GM21723 (cell line): Measurements from ENCODE around the gene EGF.
A peak's percentile ranks its signal among the peaks of the same experiment; 100 is the strongest.
"Not testable (repeated sequence)": the region's sequence is repeated elsewhere in the genome, so short reads cannot be mapped to it uniquely, and the experiment has no call there.

Experiments
- ATAC-seq: cut with Tn5 transposase; IDR thresholded peaks from one replicate; pipeline ENCODE4 v1.9.1; 2021; ENCODE audit warnings: mild to moderate bottlenecking, moderate library complexity; ENCODE audit not compliant: unreplicated experiment

EGF gene

DNA sequence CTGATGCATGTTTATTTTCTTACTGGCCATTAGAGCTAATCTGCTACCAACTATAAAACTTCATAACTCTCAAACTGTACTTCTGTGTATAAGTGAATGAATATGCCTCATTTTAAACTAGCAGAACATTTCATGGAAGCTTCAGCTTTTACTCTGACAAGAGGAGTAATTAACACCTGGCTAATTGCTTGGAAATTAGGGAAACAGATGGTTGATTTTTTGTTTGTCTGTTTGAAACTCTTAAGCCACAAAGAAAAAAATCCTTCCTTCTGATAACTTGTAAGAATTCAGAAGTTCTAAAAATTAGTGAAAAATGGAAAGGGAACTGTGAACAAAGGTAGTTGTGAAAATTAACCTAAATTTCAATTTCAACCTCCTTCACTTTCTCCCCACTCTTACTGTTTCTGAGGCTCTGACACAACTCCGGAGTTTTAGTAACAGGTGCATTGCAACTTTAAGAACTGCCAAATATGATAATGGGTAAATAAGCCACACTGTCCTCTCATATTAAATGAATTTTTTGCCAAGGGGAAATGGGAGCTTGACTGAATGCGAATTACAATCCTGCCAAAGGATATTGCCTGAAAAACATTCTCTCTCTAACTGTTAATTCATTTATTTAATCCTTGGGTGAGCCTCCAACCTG, 1.0 kb downstream of the EGF start:
- ATAC-seq, result no peak

DNA sequence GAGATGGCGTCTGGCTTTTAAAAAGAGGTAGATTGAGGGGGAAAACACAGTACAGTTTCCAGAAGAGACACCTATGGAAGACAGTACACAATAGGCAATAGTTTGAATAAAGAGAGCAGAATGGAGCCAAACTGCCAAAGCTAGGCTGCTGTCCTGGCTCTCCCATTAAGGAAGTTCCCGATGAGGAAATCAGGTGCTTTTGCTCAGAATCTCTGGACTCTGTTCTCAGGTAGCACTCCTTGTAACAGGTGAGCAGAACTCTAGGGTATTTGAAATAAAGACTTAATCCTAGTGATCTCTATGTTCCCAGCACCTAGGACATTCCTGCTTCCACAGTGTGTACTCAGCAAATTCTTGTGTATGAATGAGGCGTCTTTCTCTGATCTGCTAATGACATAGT, 1.6 kb downstream of the EGF start:
- ATAC-seq, result no peak

DNA sequence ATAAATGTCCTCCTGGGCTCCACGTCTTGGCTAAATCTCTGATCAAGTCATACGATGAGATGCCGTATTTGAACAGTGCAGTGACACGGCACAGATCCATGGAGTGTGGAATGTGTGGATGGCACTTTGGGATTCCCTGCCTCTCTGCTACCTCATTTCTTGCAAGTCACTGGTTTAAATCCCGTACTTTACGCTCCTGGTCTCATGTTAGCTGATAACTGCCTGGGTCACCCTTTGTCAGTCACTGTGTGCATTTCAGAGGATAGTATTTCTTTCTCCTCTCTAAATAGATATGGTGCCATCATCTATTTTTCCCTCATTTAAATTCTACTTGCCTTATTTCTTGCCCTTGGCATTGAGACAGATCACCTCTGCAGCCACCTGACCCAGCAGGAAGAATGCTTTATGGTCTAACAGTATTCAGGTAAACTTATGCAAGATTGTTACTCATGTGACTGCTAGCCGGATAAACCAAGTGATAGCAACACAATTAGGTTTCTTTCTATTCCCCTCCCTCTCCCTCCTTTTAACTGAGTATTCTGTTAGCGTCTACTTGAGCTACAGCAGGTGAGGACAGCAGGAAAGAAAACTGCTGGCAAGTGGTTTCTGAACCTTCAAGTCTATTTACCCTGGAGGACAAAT, 2.8 kb downstream of the EGF start:
- no peak for ATAC-seq

DNA sequence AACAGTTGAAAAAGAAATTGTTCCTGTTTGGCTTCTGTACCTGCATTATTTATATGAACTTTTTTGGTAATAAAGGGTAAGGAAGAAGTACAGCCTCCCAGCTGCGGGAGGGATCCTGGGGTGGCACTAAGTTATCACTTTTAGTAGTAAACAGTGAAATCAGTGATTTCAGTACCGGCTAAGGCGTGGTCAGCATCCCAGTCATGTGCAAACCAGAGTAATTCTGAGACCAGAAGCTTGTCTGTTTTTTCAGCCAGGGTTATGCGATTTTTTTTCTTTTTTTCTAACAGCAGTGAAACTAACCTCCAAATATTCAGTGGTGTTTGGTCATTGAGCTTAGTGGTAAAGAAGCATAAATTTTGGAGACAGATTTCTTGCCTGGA, 3.3 kb downstream of the EGF start:
- ATAC-seq, result peak; percentile 63

DNA sequence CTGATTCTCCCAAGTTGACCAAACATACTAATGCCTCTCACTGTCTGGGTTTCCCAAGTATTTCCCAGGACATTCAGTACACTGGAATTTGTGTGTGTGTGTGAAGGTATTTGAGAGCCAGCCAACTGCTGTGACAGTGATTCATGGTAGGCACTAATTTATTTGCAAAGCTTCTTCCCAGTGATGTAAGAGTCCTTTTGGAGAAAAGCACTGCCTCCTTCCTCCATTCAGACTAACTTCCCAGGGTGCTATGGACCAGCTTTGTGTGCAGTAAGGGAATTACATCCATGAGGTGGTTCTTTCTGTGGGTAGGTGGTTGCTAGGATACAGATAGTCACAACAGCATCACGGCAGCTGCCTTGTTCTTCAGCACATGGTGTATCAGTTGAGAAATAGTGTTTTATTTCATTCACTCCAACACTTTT, 8.7 kb downstream of the EGF start:
- no peak for ATAC-seq

DNA sequence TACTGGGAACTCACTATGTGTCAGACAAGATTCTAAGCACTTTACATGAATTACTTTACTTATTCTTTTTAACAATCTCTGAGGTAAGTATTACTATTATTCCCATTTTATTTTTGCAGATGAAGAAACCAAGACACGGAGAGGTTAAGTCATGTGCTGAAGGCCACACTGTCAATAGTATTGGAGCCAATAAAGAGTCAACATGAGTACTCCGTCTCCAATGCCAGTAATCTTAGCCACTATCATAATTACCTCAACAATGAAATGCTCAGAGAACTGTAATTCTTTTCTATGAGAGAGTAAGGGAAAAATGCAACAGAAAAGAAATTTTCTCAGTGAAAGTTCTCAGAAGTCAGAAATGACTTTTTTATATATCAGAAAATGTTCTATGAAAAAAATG, 12.7 kb downstream of the EGF start:
- no peak for ATAC-seq

DNA sequence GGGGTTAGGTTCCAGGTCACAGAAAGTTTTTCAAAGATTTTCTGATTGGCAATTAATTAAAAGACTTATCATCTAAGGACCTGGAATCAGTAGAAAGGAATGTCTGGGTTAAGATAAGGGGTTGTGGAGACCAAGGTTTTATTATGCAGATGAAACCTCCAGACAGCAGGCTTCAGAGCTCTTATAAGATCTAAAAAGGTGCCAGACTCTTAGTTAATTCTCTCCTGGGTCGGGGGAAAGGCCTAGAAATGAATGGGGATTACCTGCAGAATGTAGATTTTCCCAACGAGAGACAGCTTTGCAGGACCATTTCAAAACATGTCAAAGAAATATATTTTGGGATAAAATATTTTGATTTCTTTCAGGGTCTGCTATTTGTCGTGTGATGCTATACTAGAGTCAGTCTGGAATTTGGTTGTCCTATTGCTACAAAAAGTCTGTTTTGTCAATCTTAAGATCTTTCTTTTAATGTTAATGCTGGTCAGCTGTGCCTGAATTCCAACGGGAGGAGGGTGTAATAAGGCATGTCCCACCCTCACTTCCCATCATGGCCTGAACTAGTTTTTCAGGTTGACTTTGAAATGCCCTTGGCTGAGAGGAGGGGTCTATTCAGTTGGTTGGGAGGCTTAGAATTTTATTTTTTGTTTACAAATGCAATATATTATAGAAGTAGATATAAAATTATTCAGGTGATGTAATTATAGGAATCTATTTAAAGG, 15.8 kb downstream of the EGF start:
- ATAC-seq, result no peak

DNA sequence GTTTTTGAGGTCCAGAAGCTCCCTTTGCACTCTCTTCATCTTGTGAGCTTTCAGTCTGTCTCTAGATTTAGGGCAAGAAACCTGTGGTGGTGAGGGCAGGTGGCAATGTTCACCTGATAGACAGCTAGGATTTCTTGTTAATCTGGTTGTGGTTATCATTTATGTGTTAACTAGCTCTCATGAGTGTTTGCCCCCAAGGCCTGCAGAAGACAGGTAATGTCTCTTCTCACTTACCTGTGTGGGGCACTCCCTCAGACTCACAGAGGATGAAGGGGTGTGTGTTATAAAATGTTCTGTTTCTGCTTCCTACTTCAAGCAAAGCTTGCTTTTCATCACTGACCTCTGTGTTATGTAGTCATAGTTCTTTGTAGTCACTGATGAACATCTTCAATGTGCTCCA, 17.8 kb downstream of the EGF start:
- ATAC-seq, result no peak

DNA sequence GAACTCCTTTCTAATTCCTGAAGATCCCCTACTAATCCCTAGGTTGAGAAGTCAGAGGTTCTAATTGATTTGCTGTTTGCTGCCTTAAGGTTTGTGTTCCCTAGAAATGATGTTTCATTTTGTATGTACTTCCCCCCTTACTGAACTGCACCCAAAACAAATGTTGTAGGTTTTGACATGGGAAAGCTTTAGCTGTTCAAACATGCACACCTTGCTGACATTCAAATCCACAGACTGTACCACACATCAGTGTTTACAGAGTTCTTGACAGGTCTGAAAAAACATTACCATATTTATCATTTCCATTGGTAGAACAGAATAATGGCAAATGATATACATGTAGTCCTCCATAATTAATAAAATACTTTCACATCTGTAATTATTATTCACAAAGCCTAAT, 18.2 kb downstream of the EGF start:
- ATAC-seq, result no peak

DNA sequence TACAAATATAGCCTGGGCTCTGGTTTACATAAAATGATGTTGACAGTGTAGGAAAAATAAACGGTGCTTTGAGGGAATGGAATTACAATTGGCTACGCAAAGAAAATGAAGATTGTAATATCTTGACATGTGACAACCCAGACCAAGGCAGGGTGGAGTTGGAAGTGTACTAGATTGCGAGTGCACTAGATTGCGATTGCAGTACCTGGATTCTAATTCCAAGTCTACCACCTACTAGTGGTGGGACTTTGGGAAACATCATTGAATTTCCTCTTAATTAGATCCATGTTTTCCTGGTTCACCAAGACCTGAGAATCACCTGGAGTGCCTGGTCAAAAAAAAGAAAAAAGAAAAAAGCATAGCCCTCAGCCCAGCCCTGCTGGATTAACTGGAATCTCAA, 18.6 kb downstream of the EGF start:
- ATAC-seq, result no peak

DNA sequence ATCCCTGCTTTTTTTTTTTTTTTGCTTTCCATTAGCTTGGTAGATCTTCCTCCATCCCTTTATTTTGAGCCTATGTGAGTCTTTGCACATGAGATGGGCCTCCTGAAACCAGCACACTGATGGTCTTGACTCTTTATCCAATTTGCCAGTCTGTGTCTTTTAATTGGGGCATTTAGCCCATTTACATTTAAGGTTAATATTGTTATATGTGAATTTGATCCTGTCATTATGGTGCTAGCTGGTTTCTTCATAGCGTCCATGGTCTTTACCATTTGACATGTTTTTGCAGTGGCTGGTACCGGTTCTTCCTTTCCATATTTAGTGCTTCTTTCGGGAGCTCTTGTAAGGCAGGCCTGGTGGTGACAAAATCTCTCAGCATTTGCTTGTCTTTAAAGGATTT, 24.7 kb downstream of the EGF start:
- not testable (repeated sequence) for ATAC-seq

DNA sequence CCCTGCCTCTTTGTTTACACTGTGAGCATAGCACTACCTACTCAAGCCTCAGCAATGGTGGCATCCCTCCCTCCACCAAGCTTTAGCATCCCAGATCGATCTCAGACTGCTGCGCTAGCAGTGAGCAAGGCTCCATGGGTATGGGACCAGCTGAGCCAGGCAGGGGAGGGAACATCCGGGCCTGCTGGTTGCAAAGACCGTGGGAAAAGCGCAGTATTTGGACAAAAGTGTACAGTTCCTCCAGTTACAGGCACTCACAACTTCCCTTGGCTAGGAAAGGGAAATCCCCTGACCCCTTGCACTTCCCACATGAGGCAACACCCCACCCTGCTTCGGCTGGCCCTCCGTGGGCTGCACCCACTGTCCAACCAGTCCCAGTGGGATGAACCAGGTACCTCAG, 26.5 kb downstream of the EGF start:
- no peak for ATAC-seq

DNA sequence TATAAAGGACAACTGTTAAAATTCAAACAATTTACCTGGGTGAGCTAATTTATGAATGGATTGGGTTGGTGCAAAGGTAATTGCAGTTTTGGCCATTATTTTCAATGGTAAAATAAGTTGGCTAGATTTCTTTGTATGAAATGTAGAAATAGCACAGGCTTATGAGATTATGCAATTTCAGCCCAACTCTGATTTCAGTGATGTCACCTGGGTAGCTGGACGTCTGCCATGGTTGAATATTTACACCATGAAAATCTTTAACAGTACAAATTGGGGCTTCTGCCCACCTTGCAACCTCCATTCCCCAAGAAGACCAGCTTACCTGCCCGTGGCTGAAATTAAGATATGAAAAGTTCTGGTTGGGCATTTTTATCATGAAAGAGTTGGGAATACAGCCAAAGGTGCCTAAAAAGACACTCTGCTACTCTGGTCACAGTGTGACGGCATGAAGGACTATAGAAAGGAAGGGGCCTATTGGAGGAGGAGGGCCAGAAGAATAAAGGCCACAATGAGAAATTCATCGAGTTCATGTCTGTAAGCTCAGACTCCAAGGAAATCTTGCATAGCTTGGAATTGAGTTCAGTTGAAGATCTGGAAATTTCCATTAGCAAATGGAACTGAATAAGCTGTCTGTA, 29.7 kb downstream of the EGF start:
- no peak for ATAC-seq

DNA sequence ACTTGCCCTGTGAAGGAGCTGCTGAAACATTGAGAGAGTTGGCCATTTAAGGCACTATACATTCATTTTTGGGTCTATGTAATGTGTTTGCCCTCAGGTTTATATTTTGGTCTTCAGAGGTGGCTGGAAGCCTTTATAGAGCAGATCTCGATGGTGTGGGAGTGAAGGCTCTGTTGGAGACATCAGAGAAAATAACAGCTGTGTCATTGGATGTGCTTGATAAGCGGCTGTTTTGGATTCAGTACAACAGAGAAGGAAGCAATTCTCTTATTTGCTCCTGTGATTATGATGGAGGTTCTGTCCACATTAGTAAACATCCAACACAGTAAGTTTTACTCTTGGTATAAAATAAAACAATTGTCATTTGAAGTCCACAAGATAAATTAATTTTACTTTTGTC, 31.1 kb downstream of the EGF start:
- ATAC-seq, result no peak

DNA sequence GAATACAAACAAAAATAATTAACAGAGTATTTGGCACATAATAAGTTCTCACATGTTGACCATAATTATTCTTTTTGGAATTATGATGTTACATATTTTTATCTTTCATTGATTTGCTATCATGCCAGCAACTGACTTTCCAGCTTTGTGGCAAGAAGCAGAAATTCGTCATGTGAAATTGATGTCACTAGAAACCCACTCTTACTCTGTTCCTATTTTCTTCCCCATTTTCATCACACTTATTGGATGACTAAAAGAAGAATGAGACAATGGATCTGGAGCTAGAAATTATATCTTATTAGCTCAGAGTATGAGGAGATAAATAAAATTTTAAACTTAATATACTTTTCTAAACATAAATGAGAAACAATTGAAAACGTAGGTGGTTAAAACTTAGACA, 31.9 kb downstream of the EGF start:
- ATAC-seq, result no peak

DNA sequence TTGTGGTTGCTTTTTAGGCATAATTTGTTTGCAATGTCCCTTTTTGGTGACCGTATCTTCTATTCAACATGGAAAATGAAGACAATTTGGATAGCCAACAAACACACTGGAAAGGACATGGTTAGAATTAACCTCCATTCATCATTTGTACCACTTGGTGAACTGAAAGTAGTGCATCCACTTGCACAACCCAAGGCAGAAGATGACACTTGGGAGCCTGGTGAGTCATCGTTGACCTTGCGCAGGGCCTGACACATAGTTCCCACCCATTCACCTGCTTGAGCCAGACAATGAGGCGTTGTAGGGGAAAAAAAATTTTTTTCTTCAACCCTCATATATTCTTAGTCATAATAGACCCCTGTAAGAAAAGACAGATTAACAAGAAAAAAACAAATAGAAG, 32.4 kb downstream of the EGF start:
- no peak for ATAC-seq

DNA sequence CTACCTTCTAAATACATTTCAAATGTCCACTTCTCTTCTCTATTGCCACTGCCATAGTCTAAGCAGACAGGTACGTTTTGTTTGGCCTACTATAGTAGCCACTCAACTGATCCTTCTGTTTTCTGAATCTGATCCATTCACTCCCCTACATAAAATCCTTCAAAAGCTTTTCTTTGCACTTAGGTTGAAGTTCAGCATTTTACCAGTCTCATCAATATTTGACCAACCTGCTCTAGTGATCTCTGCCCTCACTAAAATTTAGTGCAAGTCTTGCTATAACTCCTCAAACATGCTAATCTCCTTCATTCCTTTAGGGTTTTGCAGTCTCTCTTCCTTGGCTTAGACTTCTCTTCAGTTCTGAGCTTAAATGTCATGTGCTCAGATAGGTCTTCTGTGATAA, 33.4 kb downstream of the EGF start:
- ATAC-seq, result no peak

DNA sequence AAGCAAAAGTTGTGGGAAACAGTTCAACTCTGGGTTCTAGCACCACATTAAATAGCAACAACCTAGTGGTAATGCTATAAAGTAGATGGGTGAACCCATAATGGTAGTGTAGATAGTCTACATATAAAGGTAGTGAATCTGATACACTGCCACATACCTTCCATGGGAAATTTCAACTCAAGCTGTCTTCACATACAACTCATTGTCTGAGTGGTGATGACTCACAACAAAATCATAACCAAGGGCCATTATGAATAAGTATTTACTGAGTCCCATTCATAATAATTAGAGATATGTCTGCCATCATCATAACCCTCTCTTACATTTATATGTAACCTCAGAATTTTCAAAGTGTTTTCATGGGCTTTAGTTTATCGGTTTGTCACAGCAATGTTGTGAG, 34.8 kb downstream of the EGF start:
- no peak for ATAC-seq

DNA sequence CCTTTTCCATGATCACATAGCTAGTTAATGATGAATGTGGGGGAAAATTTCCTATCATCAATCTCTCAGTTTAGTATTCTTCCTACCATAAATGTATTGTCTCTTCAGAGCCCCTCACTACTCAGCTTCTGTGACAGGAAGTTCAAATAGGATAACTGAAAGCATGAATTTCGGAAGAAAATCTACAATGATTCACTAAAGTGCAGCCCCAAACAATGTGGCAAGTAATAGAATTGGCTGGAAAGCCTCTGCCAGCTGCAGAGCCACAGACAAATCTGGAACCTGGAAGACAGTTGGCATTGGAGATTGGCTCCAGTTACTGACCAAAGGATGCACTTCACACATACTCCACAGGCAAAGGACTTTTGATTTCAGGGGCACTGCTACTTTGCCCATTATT, 35.2 kb downstream of the EGF start:
- ATAC-seq, result no peak

DNA sequence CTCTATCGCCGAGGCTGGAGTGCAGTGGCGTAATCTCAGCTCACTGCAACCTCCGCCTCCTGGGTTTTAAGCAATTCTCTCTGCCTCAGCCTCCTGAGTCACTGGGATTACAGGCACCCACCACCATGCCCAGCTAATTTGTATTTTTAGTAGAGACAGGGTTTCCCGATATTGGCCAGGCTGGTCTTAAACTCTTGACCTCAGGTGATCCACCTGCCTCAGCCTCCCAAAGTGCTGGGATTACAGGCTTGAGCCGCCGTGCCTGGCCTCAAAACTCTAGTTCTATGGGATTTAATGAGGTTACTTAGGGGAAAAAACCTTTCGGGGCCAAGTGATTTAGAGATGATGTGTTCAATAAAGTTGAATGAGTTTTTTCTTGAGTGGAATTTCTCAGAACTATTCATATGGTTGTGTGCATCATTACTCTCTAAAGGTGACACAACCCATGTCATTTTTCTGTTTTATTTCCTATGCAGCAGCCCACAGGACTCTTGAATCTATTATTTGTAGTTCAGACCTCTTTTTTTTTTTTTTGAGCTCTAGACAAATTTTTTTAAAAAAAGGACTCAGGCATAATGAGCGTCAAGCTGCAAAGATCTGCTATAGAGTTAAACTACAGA, 36.5 kb downstream of the EGF start:
- ATAC-seq, result not testable (repeated sequence)

DNA sequence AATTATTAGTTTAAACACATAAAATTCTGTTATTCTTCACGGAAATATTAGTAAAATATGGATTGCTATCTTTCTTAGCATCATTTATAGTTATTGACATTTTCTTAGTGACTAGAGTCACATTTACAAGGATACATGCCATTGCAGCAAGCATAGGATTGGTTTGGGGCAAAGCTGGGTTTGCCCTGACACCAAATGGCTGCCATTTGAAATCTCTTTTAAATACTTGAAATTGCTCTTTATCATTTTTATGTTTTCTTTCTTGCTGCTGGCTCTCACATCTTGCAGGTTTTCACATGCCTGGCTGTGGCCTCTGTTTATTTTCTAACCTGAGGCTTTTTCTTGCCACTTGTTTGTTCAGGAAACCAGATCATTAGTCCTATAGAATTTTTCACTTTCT, 39.9 kb downstream of the EGF start:
- no peak for ATAC-seq

DNA sequence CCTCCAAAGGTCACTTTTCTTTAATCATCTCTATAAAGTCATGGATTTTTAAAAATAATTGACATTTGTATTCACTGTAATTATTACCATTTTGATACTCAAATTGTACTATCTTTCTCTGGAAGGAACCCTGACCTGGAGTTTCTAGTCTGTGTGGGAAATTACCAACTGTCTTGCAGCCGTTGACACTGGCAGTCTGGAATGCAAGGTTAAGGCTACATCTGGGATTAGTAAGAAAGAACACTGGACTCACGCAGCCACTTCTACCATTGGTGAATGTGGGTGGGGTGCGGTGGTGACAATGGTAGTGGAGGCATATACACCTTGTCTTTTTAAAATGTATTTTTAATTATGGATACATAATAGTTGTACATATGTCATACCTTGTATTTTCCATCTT, 40.9 kb downstream of the EGF start:
- ATAC-seq, result no peak
